Activated naive CD4-positive, alpha-beta T cell treated with Interleukin-2 at 50 U/mL for 16 hours (primary cell): ENCODE results near the gene AQP5.

Experiments
- DNase-seq: peaks from one replicate; pipeline ENCODE4 v3.0.0-alpha.2; 2020

AQP5 gene

DNA sequence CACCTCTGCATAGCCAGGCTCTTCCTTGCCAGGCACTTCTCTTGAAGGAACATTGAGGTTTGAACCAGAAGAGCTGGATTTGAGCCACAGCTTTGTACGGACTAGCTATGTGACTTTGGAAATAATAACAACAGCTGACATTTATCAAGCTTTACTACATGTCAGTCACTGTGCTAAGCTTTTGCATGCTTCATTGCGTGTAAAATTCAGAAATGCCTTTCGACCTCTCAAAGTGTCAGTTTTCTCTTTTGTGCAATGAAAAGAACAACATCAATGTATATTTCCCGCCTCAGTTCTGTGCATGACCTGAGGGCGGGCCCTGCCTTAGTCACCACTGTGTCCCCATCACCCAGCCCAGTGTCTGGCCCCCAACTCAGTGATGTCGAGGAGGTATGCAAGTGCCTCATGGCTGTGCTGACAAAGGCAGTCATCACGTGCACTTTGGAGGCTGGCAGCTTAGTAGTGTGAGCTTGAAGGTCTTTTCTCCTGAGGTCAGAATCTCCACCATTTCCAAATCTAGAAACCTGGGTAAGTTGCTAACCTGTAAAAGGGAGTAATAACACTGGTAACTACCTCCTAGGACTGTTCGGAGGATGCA, 29.0 kb upstream of the AQP5 start:
- DNase-seq = no peak

DNA sequence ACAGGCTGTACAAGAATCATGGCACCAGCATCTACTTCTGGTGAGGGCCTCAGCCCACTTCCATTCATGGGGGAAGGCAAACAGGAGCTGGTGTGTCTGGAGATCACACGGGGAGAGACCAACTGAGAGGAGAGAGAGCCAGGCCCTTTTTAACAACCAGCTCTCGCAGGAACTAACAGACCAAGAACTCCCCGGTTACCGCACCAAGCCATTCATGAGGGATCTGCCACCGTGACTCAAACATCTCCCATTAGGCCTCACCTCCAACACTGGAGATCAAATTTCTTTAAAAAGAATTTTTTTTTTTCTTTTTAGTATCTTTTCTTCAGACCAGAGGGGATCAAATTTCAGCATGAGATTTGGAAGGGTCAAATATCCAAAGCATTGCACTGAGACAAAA, 27.9 kb upstream of the AQP5 start:
- no peak for DNase-seq

GRCh38 chr12:49934505-49934904, 27.2 kb upstream of the AQP5 start:
- no peak for DNase-seq

- no peak for DNase-seq
Measured at GRCh38 chr12:49936925-49937324, 24.7 kb upstream of the AQP5 start.

- DNase-seq = no peak
Measured at GRCh38 chr12:49937639-49938300, 23.9 kb upstream of the AQP5 start.

DNA sequence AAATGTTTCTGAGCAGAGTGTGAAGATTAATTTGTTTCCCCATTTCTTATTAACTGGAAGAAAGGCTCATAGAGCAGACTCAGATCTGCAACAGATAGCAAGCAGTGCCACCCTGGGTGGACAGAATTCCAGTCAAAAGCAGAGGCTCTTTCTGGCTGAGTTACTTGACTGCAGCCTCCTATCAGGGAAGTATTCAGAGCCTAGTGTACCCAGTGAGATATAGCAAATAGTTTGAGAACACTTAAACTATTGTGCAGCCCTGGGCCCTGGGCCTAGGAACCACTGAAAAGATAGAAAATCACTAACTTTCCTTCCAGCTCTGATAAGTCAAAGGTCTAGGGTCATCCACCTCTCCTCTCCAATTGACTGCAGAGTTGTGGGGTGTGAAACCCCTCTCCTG, 22.4 kb upstream of the AQP5 start:
- DNase-seq = no peak

DNA sequence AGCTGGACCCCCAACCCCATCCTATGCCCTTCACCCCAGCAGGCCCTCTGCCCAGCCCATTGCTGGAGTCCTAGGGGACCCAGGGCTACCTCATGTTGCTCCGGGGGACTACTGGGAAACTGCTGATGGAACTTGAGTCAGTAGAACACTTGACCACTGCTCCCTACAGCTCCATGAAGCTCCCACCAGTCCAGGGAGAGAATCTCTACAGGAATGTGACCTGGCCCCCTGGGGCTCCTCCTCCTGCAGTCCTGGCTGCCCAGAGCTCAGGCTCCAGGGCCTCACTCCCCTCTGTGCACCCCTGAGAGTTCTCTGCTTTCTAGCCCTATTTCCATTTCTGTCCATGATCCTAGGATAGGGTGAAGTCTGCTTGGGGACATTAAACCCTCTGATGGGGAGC, 22.0 kb upstream of the AQP5 start:
- DNase-seq = no peak

DNA sequence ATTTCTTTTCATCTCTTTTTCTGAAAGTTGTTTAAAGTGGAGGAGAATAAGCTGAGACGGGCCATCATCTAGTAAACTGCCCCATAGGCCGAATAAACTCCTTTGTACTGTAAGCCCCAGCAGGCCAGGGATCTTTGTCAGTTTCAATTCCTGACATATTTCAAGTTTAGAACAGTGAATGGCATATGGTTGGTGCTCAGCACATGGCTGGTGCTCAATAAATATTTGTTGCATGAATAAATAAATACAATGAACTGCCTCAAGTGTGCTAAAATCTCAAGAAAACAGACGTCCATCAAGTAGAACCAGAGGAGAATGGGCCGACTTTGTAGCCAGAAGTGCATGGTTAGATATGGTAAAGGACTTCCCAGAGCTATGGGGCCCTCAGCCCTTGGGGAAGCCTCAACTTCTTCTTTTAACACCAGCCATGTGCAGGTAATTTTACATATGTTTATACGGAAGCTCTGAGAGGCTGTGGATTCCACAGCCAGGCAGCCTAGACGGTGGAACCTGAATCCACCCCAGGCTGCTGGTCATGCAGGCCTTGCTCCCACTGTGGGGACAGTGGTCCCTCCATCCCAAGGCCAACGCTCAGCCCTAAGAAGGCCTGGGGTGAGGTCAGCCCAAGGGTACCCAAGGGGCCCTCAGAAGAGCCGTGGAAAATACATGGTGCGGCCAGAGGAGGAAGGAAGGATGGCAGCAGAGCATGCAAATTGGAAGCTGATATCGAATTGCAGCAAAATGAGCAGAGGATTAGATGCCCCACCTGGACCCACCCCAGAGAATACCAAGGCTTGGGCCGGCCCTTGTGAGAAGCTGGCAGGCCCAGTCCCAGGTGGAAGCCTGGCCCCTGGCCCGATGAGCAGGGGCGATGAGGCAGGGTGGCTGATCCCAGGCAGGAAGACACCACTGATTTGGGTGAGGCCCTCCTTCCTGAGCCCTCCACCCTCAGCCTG, 19.8 kb upstream of the AQP5 start:
- no peak for DNase-seq

DNA sequence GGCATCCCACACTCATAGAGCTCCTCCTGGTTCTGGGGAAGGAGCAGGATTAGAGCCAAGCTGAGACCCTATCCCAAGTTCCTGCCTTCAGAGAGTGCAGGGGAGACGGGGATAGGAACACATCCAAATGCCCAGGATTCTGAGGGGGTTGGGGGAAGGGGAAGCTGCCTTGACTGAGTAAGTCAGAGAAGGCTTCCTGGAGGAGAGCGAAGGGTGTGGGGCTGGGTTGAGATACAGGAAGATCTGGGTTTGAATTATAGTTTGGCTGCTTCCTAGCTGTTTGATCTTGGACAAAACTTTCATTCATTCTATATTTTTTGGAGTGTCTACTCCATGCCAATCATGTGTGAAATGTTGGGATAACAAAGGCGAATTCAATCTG, 19.2 kb upstream of the AQP5 start:
- DNase-seq = no peak

DNA sequence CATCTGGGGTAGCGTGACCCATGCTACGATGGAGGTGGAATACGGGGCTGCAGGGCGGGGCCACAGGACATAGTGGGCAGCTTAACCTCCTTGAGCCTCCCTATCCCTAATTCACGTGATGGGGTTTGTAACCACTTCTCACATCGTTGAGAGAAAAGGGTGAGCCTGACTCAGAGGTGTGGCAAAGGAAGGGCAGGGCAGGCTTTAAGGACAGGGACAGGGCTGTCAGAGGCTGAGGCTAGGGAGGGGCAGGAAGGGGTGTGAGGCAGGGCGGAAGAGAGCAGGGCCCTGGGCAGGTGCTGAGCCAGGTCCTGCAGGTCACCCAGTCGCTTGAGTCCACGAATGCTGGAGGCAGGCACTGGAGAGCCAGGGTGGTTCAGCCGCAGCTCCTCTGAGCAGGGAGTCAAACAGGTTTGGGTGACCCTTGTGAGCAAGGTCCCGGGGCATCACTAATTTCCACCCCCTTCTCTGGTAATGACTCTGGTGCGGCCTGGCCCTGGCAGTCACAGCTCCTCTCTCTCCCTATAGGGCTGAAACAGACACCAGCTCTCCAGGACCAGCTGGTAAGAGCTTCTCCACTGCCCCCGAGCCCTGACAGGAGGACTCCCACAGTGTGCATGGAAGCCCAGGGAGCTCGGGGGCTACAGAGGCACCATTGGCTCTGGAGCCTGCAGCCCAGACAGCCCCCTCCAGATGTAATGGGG, 18.6 kb upstream of the AQP5 start:
- peak; percentile 13 for DNase-seq

- no peak for DNase-seq
Measured at GRCh38 chr12:49943625-49943960, 18.1 kb upstream of the AQP5 start.

GRCh38 chr12:49944046-49944445, 17.6 kb upstream of the AQP5 start:
- DNase-seq = no peak

GRCh38 chr12:49944718-49945117, 17.0 kb upstream of the AQP5 start:
- DNase-seq = no peak

DNA sequence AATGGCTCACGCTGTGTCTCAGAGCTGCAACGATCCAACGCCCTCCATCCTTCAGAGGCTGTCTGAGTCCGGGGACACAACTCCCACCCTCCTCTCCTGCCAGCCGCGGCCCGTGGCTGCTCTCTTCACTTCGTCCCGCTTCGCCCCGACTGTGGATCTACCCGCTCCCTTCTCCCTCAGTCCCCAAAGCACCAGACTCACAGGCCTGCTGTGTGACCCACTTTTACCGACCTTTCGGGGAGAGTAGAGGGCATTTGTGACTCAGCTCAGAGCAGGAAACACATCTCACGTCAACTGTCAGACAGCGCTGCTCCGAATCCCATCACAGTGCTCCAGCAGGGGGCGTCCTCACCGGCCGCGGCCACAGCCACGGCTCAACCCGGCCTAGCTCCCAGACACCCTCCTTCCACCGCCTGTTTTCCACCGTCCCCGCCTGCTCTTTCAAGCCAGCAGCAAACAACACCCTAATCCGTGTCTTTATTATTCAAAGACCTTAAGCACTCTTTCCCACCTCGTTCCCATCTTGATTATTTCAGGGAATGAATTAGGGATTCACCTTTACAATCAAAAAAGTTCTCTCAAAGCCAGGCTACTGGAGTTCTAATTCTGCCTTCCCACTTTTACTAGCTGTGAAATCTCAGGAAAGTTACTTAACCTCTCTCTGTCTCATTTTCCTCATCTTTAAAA, 16.1 kb upstream of the AQP5 start:
- peak; percentile 89 for DNase-seq

DNA sequence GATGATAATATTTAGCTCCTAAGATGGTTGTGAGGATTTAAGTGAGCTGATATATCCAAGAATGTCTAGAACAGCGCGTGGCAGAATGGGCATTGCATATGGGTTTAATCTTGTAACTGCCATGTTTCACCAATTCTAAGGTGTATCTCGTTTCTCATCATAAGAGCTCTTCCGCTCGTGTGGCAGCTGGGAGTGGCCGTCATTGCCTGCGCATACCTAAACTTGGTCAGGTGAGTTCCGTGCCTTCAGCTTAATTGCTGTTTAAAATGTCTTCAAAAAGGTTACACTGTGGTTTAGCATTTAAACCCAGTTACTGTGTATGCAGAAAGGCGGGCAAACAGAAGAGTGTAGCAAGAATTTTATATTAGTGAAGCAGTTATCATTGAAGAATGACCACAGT, 15.6 kb upstream of the AQP5 start:
- DNase-seq = no peak

GRCh38 chr12:49946497-49946896, 15.2 kb upstream of the AQP5 start:
- DNase-seq = no peak

- no peak for DNase-seq
Measured at GRCh38 chr12:49947593-49948226, 14.0 kb upstream of the AQP5 start.

GRCh38 chr12:49948866-49949845, 12.5 kb upstream of the AQP5 start:
- DNase-seq = no peak

DNA sequence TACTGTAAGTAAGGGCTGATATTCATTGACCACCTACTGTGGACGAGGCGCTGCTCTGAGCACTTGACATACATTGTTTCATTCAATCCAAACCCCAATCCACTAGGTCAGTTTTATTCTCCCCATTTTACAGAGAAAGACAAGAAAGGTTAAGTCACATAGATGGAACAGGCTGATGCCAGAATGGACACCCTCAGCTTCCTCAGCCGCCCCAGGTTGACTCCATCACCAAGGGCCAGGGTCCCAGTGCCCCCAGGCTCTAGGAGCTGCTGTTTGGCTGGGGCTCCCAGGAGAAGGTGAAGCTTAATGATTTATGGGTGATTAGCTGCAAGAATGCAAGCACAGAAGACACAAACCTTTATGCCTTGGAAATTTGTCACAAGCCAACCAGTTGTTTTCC, 11.8 kb upstream of the AQP5 start:
- no peak for DNase-seq

DNA sequence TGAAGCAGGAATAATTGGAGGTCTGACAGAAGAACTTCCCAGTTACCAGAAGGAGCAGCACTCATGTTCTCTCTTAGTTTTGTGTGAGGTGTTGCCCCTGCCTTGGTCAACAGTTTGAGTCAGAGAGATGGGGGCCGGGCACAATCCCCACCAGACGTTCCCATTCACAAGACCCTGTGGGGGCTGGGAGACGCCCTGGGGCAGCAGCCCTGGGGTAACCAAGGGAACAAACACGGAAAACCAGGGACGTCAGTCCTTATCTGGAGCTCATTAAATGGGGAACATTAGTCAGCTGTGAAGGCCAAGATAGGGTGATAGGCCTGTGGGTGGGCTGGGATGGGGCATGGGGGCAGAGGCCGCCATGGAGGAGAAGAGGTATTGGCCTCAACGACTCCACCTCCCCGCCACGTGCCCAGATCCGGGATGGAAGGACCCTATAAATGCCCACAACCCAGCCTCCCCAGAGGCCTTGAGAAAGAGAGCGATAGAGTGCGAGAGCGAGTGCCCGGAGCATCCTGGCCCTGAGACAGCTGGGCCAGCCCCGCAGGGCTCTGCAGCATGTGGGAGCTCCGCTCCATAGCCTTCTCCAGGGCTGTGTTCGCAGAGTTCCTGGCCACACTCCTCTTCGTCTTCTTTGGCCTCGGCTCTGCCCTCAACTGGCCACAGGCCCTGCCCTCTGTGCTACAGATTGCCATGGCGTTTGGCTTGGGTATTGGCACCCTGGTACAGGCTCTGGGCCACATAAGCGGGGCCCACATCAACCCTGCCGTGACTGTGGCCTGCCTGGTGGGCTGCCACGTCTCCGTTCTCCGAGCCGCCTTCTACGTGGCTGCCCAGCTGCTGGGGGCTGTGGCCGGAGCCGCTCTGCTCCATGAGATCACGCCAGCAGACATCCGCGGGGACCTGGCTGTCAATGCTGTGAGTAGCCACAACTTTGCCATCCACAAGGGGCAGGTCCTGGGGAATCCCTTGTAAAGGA, 11.1 kb upstream of the AQP5 start, which contains the start of gene AQP2:
TSS of gene AQP2 (plus strand) at position 465 of the 979 bp plus-strand sequence. CDS start at position 559, 94 bp downstream.
- DNase-seq = no peak
